Stimulated activated CD4-positive, alpha-beta T cell treated with anti-CD3 and anti-CD28 coated beads, TNF-alpha, amount 100 ng/mL, for 48 hours (primary cell): Measurements from ENCODE around the gene SBF2.

Source experiments
- DNase-seq, 3 donors: peaks; one replicate each; pipeline ENCODE4 v3.0.0-alpha.2; 2020; ENCODE audit warnings: low read depth in 3 of 3

The SBF2 gene

DNA sequence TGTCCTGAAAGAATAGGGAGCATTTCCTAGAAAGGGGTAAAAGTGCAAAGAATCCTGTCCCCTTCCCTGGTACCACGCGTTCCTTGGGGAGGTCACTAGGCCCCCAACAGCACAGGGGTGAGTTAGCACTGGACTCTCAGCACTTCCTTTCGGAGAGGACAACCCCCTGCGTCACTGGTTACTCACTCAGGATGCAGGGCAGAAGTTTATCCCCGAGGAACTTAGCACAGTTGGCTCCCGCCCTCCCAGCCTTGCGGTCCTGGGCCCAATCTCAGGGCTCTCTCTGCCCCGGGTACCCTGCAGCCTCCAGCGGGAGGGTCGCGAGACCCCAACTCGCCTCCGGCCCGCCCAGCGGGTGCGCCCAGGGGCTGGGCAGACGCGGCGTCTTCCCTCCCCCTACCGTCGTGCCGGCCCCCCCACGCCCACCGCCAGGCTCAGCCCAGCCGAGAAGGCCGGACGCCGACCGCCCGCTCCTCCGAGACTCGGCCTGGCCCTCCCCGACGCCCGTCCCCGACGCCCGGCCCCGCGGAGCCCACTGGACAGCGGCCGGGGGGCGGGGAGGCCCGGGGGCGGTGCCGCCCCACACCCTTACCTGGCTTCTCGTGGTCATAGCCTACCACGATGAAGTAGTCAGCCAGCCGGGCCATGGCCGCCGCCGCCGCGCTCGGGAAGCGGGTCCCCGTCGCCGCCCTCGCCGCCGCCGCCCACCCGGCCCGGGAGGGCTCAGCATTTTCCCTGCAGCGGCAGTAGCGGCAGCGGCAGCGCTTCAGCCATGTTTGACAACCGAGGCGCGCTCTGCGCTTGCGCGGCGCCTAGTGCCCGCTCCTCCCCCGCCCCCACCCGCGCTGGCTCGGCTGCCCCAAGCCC lies at the start of gene SBF2:
TSS of gene SBF2 (minus strand) at position 797 of the 867 bp plus-strand sequence. CDS start at position 647, 150 bp downstream.
- peak; percentile 50 to 73 (median 59) for DNase-seq

DNA sequence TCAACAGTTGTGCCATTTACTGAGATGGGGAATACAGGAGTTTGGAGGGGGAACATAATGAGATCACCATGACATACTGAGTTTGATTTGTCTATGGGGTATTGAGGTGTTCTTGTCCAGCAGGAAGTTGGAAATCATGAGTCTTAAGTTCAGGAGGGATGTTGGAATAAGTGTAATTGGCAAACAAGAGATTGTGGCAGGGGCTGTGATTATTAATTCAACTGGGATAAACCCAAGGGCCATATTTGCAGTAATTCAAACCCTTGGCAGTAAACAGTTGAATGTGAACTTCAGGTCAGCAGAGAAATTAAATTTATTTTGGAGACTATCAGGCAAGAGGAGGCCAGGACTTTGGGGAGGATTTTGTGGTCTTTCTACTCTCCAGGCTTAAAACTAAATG lies 44.3 kb upstream of the SBF2 start:
- no peak for DNase-seq

DNA sequence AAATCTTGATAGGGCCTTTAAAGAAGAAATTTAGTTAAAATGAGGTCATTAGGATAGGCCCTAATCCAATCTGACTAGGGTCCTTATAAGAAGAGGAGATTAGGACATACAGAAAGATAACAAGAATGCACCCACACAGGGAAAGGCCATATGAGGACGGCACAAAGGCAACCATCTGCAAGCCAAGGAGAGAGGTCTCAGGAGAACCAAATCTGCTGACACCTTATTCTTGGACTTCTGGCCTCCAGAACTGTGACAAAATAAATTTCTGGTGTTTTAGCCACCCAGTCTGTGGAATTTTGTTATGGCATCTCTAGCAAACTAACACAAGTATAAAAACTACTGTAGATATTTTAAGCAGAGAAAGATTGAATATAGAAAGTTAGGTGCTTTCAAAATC lies 39.5 kb upstream of the SBF2 start:
- no peak for DNase-seq

DNA sequence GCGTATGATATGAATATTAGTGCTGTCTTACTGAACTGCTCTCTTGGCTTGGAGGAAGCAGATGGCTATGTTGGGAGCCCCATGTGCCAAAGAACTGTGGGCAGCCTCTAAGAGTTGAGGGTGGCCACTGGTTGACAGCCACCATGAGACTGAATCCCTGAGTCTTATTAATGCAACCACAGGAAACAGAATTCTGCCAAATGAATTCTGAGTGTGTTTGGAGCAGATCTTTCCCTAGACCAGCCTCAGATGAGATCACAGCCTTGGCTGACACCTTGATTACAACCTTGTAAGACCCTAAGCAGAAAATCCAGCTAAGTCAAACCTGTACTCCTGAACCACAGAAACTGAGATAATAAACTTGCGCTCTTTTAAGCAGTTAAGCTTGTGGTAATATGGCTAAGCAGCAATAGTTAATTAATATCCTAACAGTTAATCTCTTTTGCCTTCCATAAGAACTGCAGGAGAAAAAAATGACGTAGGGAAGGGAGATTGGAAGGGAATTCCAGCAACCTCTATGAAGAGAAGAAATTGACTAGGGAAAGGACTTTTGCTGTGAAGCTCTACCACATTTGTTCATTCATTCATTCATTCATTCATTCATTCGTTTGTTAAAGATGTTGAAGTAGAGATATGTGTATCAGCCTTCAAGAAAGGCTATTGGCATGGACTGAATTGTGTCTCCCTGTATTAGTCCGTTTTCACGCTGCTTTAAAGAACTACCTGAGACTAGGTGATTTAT lies 37.7 kb upstream of the SBF2 start:
- no peak for DNase-seq

DNA sequence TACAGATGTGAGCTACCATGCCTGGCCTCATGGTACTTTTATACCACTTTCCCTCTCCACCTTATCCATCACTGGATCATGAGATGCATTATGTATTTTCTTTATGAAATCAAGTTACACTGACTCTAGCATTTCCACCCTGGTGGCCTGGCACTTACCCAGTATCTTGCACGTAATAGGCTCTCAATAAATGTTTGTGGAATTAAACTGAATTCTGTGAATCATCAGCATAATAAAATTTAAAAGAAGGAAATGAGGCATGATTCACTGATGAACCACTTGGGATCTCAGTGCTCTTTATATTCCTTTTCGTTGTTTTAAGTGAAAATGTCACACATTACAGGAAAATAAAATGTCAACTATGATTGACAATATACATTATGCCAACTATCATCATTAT lies 35.9 kb upstream of the SBF2 start:
- no peak for DNase-seq

DNA sequence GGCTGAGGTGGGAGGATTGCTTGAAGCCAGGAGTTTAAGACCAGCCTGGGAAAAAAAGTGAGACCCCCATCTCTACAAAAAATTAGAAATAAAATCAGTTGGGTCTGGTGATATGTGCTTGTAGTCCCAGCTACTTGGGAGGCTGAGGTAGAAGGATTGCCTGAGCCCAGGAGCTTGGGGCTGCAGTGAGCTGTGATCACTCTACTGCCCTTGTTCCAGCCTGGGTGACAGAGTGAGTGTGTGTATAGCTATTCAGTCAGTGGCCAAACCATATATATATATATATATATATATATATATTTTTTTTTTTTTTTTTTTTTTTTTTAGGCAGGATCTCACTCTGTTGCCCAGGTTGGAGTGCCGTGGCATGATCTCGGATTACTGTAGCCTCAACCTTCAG lies 35.3 kb upstream of the SBF2 start:
- no peak for DNase-seq

DNA sequence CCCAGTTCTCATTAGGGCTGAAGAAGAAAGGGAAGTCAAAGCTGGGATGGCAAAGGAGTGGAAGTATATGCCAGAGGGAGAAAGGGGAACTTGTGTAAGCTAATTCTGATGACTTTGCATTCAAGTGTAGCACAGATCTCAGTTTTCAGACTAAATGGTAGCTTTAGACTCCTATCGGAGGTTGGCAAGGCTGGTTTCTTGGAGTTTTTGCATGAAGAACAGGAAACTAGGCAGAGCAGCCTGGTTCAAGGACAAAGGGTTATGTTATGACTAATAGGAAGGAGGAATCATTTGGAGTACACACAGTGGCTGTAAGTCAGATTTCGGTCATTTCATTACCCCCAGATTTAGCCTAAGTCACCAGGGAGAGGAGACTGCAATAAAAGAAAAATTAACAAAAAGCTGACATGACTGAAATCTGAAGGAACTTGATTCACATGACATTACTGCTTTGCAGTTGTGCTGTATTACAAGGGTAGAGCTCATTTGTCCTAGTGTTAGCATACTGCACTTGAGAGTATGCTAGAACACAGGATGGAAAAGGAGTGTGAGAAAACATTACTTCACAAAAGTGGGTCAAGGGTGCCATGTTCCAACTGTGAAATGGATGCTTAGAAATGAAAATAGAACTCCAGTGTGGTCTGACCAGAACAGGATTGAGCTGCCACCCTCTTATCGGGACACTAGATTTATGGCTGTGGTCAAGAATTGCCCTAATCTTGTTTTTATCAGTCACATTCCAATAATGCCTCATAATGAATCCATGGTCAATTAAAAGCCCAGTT lies 34.5 kb upstream of the SBF2 start:
- no peak for DNase-seq

DNA sequence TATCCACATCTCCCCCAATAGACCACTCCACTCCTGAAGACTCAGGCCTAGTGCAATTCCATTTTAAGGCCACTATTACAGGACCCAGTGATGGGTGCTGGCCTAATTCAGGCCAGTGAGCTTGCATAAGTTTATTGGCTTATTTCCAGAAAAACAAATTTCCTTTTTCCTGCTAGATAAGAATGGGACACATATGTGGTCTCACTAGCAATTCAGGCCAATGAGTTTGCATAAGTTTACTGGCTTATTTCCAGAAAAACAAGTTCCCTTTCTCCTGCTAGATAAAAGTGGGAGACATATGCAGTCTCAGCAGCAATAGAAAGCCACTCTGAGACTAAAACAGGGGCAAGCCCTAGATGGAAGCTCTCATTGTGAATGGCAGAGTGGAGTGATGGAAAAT lies 33.2 kb upstream of the SBF2 start:
- DNase-seq = no peak

DNA sequence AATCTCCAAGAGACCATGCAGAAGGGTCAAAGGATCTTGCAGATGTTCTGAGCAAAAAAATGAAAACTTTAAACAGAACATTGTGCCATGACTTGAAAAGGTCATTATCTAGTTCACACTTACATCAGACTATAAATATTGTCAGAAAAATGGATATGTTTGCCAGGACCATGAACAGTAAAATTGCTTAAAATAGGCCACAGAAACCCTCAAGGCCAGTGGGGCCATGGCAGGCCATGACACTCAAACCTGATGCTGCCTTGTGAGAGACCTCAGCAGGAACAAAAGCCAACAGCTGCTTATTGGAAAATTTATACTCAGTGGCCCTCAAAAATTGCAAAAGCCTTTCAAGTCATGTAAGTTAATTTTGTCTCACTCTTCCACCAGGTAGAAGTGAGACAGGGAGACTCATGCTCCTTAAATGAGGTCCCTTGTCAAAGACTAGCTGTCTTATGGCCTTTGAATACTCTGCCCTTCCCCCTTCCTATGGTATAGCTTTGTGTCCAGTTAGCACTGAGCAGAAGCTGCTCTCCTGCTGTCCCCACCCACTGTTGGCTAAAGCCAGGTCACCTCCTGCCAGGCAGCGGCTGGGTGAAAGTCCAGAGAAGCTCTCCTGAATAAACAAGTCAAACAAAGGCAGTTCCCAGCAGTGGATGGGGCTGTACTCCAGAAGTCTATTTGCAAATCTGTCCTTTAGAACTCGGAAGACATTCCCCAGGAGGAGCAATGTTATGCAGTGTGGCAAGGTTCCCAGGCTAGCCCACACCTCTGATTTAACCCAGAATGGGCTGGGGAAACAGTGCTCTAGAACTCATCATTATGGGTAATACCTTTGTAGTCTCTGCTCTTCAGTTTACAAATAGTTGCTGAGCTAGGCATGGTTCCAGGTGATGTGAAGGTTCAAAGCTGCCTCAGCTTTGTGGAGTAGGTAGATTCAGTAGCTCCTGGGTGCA lies 32.3 kb upstream of the SBF2 start:
- DNase-seq = no peak

DNA sequence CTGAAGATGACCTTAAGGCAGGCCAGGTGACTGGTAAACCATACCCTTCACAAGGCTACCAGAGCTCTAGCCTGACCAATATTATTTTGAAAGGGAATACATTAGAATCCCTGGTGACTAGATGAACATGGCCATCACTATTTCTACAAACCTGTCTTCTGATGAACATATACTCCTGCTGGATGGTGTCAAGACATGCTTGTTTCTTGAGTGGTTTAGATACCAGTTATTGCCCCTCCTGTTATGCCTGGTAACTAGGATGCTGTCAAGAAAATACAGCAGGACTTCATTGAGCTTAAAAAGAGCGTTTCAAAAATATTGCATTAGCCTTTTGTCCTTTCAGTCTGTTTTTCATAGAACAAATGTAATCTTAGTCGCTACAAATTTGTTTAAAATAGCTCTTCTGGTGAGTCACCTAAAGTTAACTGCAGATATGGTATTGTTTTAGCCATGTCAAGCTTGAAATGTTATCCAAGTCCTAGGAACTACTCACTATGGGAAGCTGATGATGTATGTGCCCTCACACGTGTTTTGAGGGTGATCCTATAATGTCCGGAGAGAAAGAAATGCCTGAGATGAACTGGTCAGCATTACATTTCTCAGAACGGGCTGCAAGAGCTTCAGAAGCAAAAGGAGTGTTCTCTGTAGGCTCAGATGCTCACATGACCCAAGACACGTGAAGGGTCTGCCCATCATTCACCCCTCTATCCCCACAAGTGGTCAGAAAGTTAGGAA lies 31.4 kb upstream of the SBF2 start:
- DNase-seq = no peak

DNA sequence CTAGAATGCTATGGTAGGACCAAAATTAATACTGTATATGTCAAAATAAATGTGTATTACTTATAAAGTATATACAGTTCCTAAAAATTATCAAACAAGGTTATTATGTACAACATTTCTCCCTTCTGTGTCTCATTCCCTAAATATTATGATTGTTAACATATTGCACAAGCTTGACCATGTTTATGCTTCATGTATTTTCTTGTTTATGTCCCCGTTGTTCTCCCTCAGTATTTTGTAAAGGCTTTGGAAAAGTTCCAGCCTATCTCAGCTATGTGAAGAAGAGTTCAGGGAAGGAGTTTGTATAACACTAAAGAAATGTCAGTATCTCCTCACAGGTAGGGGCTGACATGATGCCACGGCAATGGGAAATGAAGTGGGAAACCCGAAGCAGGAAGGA lies 30.5 kb upstream of the SBF2 start:
- no peak for DNase-seq

DNA sequence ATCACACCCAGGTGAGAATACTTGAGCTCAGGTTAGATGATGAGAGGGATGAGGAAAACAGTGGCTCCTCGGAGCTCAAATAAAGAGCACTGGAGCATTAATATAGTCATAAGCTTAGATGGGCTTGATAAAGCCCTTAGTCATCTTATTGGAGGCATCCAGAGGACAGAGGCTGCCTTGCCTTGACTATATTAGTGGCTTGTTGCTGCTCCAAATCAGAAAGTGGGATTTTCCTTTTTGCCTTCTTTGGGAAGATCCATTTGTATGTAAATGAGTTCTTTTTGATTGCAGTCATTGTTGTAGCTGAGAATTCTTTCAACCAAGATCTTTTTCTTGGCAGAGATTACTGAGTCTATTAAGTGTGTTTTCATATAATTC lies 29.8 kb upstream of the SBF2 start:
- no peak for DNase-seq

DNA sequence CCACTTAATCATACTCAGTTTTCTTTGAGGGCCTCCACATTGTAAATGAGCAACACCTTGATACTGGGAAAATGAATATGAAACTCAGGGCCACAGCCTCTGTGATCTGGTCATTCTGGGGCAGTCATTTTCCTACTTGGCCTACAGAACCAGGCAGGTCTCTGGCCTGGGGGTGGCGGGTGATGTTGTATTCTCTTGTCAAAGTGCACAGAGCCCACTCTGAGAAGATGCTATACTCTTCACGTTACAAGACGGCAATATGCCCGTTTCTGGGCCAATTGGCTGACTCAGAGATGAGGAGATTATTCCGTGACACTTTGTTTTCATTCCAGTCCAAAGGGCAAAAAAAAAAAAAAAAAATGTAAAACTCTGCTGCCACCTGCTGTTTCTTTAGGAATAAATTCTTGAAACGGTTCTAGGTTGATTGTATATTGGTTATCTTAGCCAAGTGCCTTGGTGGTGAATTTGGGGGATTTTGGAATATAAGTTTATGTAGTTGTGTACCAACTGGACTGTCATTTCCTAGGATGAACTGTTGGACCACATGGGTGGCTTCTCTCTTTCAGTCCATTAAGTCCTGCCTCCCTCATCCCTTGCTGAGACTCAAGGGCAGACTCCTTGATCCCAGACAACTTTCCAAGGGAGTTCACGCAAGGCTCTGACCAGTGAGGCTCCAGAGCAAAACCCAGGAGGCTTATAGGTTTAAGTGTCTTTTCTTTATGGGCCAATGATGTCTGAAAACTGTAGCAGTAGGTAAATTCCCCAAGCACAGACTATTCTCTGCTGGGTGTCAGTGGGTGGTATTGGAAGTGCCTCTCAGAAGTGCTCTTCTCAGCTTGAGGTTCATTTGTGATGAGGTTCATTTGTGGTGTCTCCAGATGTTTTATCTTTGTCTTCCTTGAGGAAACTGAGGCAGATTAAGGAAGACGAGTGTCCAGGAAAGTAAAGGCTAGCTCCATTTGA lies 29.1 kb upstream of the SBF2 start:
- DNase-seq = no peak

DNA sequence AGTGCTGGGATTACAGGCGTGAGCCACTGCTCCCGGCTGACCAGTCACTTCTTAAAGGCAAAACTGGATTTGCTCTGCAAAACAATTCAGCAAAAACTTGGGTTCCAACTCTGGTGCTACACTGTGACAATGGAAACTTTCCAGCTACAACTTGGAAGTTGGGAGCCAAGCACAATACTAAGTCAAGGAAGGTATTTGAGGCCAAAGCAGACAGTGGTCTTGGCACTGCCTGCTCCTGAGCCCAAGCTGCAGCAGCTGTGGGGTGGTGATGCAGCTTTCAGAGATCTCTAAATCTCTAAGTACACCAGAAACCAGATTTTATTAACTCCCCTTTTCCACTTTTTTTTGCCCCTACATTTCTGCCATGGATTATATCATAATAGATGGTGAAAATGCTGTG lies 28.4 kb upstream of the SBF2 start:
- DNase-seq = no peak

DNA sequence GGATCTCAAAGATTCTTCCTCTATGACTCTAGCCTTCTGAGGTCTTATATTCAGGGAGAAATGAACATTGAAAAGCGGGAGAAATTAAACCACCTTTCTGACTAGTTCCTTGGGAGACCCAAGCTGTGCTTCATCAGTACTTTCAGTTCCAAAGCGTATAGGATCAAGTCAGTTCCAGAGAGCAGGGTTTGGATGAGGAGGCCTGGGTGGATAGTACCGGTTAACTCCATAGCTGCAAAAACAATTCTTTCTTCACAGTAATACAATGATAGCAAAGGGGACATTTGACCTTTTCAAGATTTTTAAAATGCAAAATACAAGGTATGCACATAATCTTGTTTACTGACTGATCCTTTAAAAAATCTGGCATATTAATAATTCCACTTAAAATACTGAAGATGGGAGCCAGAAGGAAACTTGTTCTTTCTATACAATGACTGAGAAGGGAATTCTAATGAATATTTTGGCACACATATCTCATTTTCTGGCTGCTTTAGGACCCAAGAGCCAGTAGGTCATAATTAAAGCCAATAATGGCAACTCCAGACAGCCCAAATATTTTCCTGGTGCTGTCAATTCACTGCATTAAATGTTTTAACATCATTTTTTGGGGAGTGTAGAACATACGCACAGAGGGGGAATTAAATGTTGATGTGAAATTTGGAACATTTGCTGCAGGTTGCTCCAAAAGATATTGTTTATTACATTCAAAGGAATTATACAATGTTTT lies 26.9 kb upstream of the SBF2 start:
- no peak for DNase-seq

DNA sequence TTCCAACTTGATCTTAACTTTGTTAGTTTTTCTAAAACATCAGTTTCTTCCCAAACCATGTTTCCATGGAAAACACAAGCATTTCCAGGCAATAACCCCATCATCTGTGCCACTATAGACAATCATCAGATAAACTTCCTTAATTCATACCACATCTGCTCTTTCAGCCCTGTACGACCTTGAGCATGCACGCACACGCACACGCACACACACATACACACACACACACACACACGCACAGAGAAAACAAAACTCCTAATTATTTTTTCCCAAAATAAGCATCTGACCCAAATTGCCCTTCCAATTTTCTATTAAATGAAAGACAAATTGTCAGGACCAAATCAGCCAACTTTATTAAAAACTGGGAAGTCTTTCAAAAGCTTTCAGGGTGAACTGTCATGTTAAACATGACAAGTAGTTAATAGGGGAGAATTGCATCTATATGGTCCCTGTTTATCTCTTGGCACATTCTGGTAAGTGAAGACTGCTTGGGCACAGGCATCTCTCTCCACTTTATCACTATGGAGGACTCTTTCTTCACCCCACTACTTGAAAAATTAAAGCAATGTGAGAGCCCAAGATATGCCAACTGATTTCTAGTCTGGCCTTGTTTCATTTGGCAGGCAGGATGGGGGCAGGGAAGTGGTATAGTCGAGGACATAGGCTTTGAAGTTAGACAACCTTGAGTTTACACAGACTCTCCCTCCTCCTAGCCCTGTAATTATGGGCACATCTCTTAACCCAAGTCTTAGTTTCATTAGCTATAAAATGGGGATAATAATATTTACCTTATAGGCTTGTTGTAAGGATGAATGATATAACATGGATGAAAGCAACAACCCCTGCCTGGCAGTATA lies 25.9 kb upstream of the SBF2 start:
- no peak for DNase-seq

DNA sequence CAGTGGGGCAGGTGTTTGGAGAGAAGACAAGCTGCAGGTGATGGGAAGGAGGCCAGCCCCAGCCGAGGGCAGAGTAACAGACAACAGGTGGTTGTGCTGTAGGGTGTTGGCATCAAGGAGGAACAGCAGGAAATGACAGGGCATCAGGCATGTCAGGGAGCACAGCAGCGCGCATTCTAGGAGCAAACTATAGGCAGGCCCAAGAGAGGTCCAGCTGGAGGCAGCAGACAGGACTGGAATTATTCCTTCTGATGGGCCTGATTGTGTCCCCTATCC lies 24.4 kb upstream of the SBF2 start:
- no peak for DNase-seq
